GM23338 (cell line): Measurements from ENCODE around the gene SAMHD1. TPM values are rescaled to one million over a fixed set of nuclear protein-coding genes. Genes with fewer than 3 reads are reported as not detected.

Experiments
- ATAC-seq: fragments of 200-7000 bp; cut with Tn5 transposase; 3 replicates; pipeline ENCODE4 v1.9.1; 2020
- DNase-seq: peaks from one replicate; pipeline ENCODE4 v3.0.0-alpha.2; 2015; ENCODE audit warnings: low spot score
- H2AFZ ChIP-seq: fragments of 200-600 bp; sonication (generic); 2 replicates; pipeline ENCODE4 v1.8.0; 2016; ENCODE audit warnings: antibody characterized with exemption, mild to moderate bottlenecking, moderate library complexity
- H3F3A ChIP-seq: fragments of 200-600 bp; sonication (generic); replicated peaks from 2 replicates; pipeline ENCODE4 v1.8.0; 2017; ENCODE audit warnings: antibody characterized with exemption, mixed run types, low read depth
- H3K27ac ChIP-seq: fragments of 200-600 bp; sonication (generic); 2 replicates; pipeline ENCODE4 v1.6.1; 2016; ENCODE audit warnings: low read depth
- H3K27me3 ChIP-seq: fragments of 200-600 bp; sonication (generic); 2 replicates; pipeline ENCODE4 v1.8.0; 2016; ENCODE audit warnings: mild to moderate bottlenecking, mixed run types, moderate library complexity; ENCODE audit not compliant: insufficient read depth
- H3K36me3 ChIP-seq: fragments of 200-600 bp; sonication (generic); 2 replicates; pipeline ENCODE4 v1.8.0; 2016; ENCODE audit warnings: mild to moderate bottlenecking; ENCODE audit not compliant: insufficient read depth
- H3K4me1 ChIP-seq: fragments of 200-600 bp; sonication (generic); 2 replicates; pipeline ENCODE4 v1.8.0; 2016; ENCODE audit warnings: mild to moderate bottlenecking, moderate library complexity; ENCODE audit not compliant: insufficient read depth
- H3K4me2 ChIP-seq: fragments of 200-600 bp; sonication (generic); 2 replicates; pipeline ENCODE4 v1.7.1; 2017; ENCODE audit warnings: mixed run types
- H3K4me3 ChIP-seq: fragments of 200-600 bp; sonication (generic); 2 replicates; pipeline ENCODE4 v1.6.1; 2016; ENCODE audit warnings: mixed run types
- H3K79me2 ChIP-seq: fragments of 200-600 bp; sonication (generic); replicated peaks from 2 replicates; pipeline ENCODE4 v1.8.0; 2017; ENCODE audit warnings: mild to moderate bottlenecking; ENCODE audit not compliant: insufficient read depth
- H3K9me2 ChIP-seq: fragments of 200-600 bp; sonication (generic); 2 replicates; pipeline ENCODE4 v1.8.0; 2017; ENCODE audit not compliant: insufficient read depth
- H4K20me1 ChIP-seq: fragments of 200-600 bp; sonication (generic); replicated peaks from 2 replicates; pipeline ENCODE4 v1.8.0; 2017; ENCODE audit warnings: mild to moderate bottlenecking; ENCODE audit not compliant: insufficient read depth
- H3K27ac Mint-ChIP-seq: 2 replicates; pipeline ENCODE4 v1.8.0; 2020; ENCODE audit warnings: inconsistent platforms, mild to moderate bottlenecking, moderate library complexity, mixed read lengths
- H3K27me3 Mint-ChIP-seq: 3 replicates; pipeline ENCODE4 v1.8.0; 2022; ENCODE audit warnings: low read depth, mild to moderate bottlenecking, moderate library complexity, mixed read lengths, inconsistent platforms; ENCODE audit not compliant: insufficient read depth, poor library complexity
- H3K36me3 Mint-ChIP-seq: 3 replicates; pipeline ENCODE4 v1.8.0; 2021; ENCODE audit warnings: low read depth, mild to moderate bottlenecking, inconsistent platforms, moderate library complexity, mixed read lengths
- H3K4me1 Mint-ChIP-seq: 3 replicates; pipeline ENCODE4 v1.8.0; 2020; ENCODE audit warnings: mild to moderate bottlenecking, inconsistent platforms, mixed read lengths
- H3K4me3 Mint-ChIP-seq: 3 replicates; pipeline ENCODE4 v1.8.0; 2021; ENCODE audit warnings: moderate library complexity, mild to moderate bottlenecking, inconsistent platforms, mixed read lengths
- H3K9me3 Mint-ChIP-seq: 3 replicates; pipeline ENCODE4 v1.8.0; 2020; ENCODE audit warnings: moderate library complexity, mild to moderate bottlenecking, inconsistent platforms, mixed read lengths
- CREB1 ChIP-seq: fragments of 250-450 bp; sonication (Bioruptor Pico); IDR thresholded peaks from 2 replicates; pipeline ENCODE4 v1.5.0; 2020; ENCODE audit warnings: low read depth, mild to moderate bottlenecking, moderate library complexity
- EZH2 ChIP-seq: fragments of 200-600 bp; sonication (generic); IDR thresholded peaks from one replicate; pipeline ENCODE4 v1.8.0; 2017; ENCODE audit warnings: antibody characterized with exemption, mild to moderate bottlenecking, low read depth; ENCODE audit not compliant: unreplicated experiment
- EZH2phosphoT487 ChIP-seq: fragments of 200-600 bp; sonication (generic); IDR thresholded peaks from one replicate; pipeline ENCODE4 v1.8.1; 2018; ENCODE audit warnings: antibody characterized with exemption; ENCODE audit not compliant: unreplicated experiment
- JUNB ChIP-seq: IDR thresholded peaks from one replicate; pipeline ENCODE4 v1.6.1; 2016; ENCODE audit warnings: antibody characterized with exemption; ENCODE audit not compliant: unreplicated experiment
- NANOG ChIP-seq: IDR thresholded peaks from 2 replicates; pipeline ENCODE4 v1.6.1; 2016; ENCODE audit warnings: antibody characterized with exemption, borderline replicate concordance
- POLR2AphosphoS5 ChIP-seq: IDR thresholded peaks from 2 replicates; pipeline ENCODE4 v1.6.1; 2016; ENCODE audit warnings: antibody characterized with exemption, low read depth
- STAT1 ChIP-seq: IDR thresholded peaks from one replicate; pipeline ENCODE4 v1.6.1; 2016; ENCODE audit warnings: antibody characterized with exemption; ENCODE audit not compliant: unreplicated experiment
- ZNF114 ChIP-seq: fragments of 250-450 bp; sonication (Bioruptor Pico); IDR thresholded peaks from 2 replicates; pipeline ENCODE4 v1.5.0; 2020; ENCODE audit warnings: mild to moderate bottlenecking, moderate library complexity
- ZNF331 ChIP-seq: fragments of 250-450 bp; sonication (Bioruptor Pico); IDR thresholded peaks from 2 replicates; pipeline ENCODE4 v1.5.0; 2020; ENCODE audit warnings: low read depth, mild to moderate bottlenecking, moderate library complexity
- polyA plus RNA-seq: library from polyadenylated mRNA; unstranded; fragments of >200 nt; fragmentation: Nextera tagmentation; extraction: Ambion mirVana; gene quantifications from 2 replicates; pipeline ENCODE4 v1.2.1, GENCODE V29; 2016
- total RNA-seq: library from RNA; depleted of rRNA; stranded (reverse); fragments of >200 nt; shearing (Covaris generic); gene quantifications from 2 replicates; pipeline ENCODE4 v1.2.3, GENCODE V29; 2014
- TF ChIP-seq, protein P1 (sequence below), 2 experiments: fragments of 200-600 bp in 1 of 2; sonication (generic) in 1 of 2; conservative IDR thresholded peaks; 2 replicates each; pipeline versions ENCODE4 v1.5.1 to v1.6.1; 2016 to 2017; ENCODE audit warnings: antibody characterized with exemption in 2 of 2, low read depth in 2 of 2, mild to moderate bottlenecking in 2 of 2, moderate library complexity in 1 of 2
- TF ChIP-seq, protein P2 (sequence below): IDR thresholded peaks from one replicate; pipeline ENCODE4 v1.6.1; 2018; ENCODE audit warnings: antibody characterized with exemption; ENCODE audit not compliant: unreplicated experiment
- TF ChIP-seq, protein P3 (sequence below): fragments of 250-450 bp; sonication (Bioruptor Pico); IDR thresholded peaks from 2 replicates; pipeline ENCODE4 v1.5.0; 2020; ENCODE audit warnings: mild to moderate bottlenecking, moderate library complexity
- TF ChIP-seq, protein P4 (sequence below): IDR thresholded peaks from 2 replicates; pipeline ENCODE4 v1.6.1; 2016; ENCODE audit warnings: antibody characterized with exemption

Gene SAMHD1
- total and polyA plus RNA-seq, 2 experiments from 2014 or later = 21.9 to 45.4 TPM

DNA sequence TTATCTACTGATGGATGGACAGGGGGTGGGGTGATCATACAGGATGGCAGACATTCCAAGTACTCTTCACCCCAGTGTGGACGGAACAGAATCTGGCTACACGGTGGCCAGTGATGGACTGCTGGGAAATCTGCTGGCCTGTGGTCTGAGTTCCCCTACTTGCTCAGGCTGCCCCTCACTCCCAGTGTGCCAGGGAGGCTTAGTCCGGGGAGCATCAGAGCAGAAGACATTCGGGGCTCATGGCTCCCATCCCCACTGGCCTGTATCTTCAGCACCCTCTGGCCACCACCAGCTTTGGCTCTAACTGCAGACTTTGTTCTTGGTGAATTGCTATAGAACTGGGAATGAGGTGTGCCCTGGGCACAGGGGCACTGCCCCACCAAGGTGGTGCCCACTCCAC, 60.3 kb downstream of the SAMHD1 start:
- Histone ChIP-seq H3K4me2 (no peak overlapping the region), H3F3A (0 out of 2 replicates have a peak, but pooled peaks cover 7% of the 10 kb centered on the region), H3K27me3 (no peaks in the 10 kb centered on the region), H3K79me2 (no peaks in the 10 kb centered on the region), H3K9me2 (no peaks in the 10 kb centered on the region), H2AFZ (no peak overlapping the region), H3K4me3 (no peak overlapping the region), H3K27ac (no peak overlapping the region), H3K4me1 (peaks cover 12% of the 10 kb centered on the region), H4K20me1 (no peaks in the 10 kb centered on the region; the same call in 1 of the 2 replicates), H3K36me3 (0 out of 2 replicates have a peak, but pooled peaks cover 4% of the 10 kb centered on the region)
- Mint-ChIP-seq H3K9me3 (no peaks in the 10 kb centered on the region), H3K27me3 (peaks cover 4% of the 10 kb centered on the region), H3K4me1 (peaks cover 13% of the 10 kb centered on the region), H3K4me3 (no peak overlapping the region), H3K36me3 (peaks cover 3% of the 10 kb centered on the region; the same call in 1 of the 3 replicates), H3K27ac (no peak overlapping the region)
- ATAC-seq (no peak), DNase-seq (no peak)
- TF ChIP-seq ZNF114 (CRISPR knock-in tag) (no peak), EZH2phosphoT487 (no peak), JUNB (no peak), NANOG (no peak), POLR2AphosphoS5 (no peak), EZH2 (no peak), ZNF331 (CRISPR knock-in tag) (no peak), CREB1 (CRISPR knock-in tag) (no peak), STAT1 (no peak)
- TF ChIP-seq, protein P1, sequence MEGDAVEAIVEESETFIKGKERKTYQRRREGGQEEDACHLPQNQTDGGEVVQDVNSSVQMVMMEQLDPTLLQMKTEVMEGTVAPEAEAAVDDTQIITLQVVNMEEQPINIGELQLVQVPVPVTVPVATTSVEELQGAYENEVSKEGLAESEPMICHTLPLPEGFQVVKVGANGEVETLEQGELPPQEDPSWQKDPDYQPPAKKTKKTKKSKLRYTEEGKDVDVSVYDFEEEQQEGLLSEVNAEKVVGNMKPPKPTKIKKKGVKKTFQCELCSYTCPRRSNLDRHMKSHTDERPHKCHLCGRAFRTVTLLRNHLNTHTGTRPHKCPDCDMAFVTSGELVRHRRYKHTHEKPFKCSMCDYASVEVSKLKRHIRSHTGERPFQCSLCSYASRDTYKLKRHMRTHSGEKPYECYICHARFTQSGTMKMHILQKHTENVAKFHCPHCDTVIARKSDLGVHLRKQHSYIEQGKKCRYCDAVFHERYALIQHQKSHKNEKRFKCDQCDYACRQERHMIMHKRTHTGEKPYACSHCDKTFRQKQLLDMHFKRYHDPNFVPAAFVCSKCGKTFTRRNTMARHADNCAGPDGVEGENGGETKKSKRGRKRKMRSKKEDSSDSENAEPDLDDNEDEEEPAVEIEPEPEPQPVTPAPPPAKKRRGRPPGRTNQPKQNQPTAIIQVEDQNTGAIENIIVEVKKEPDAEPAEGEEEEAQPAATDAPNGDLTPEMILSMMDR (conservative IDR thresholded peaks at IDR 0.05; ENCODE audit: low read depth in 2 of 2) = no peak
- TF ChIP-seq, protein P2, sequence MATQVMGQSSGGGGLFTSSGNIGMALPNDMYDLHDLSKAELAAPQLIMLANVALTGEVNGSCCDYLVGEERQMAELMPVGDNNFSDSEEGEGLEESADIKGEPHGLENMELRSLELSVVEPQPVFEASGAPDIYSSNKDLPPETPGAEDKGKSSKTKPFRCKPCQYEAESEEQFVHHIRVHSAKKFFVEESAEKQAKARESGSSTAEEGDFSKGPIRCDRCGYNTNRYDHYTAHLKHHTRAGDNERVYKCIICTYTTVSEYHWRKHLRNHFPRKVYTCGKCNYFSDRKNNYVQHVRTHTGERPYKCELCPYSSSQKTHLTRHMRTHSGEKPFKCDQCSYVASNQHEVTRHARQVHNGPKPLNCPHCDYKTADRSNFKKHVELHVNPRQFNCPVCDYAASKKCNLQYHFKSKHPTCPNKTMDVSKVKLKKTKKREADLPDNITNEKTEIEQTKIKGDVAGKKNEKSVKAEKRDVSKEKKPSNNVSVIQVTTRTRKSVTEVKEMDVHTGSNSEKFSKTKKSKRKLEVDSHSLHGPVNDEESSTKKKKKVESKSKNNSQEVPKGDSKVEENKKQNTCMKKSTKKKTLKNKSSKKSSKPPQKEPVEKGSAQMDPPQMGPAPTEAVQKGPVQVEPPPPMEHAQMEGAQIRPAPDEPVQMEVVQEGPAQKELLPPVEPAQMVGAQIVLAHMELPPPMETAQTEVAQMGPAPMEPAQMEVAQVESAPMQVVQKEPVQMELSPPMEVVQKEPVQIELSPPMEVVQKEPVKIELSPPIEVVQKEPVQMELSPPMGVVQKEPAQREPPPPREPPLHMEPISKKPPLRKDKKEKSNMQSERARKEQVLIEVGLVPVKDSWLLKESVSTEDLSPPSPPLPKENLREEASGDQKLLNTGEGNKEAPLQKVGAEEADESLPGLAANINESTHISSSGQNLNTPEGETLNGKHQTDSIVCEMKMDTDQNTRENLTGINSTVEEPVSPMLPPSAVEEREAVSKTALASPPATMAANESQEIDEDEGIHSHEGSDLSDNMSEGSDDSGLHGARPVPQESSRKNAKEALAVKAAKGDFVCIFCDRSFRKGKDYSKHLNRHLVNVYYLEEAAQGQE = no peak
- TF ChIP-seq, protein P3, sequence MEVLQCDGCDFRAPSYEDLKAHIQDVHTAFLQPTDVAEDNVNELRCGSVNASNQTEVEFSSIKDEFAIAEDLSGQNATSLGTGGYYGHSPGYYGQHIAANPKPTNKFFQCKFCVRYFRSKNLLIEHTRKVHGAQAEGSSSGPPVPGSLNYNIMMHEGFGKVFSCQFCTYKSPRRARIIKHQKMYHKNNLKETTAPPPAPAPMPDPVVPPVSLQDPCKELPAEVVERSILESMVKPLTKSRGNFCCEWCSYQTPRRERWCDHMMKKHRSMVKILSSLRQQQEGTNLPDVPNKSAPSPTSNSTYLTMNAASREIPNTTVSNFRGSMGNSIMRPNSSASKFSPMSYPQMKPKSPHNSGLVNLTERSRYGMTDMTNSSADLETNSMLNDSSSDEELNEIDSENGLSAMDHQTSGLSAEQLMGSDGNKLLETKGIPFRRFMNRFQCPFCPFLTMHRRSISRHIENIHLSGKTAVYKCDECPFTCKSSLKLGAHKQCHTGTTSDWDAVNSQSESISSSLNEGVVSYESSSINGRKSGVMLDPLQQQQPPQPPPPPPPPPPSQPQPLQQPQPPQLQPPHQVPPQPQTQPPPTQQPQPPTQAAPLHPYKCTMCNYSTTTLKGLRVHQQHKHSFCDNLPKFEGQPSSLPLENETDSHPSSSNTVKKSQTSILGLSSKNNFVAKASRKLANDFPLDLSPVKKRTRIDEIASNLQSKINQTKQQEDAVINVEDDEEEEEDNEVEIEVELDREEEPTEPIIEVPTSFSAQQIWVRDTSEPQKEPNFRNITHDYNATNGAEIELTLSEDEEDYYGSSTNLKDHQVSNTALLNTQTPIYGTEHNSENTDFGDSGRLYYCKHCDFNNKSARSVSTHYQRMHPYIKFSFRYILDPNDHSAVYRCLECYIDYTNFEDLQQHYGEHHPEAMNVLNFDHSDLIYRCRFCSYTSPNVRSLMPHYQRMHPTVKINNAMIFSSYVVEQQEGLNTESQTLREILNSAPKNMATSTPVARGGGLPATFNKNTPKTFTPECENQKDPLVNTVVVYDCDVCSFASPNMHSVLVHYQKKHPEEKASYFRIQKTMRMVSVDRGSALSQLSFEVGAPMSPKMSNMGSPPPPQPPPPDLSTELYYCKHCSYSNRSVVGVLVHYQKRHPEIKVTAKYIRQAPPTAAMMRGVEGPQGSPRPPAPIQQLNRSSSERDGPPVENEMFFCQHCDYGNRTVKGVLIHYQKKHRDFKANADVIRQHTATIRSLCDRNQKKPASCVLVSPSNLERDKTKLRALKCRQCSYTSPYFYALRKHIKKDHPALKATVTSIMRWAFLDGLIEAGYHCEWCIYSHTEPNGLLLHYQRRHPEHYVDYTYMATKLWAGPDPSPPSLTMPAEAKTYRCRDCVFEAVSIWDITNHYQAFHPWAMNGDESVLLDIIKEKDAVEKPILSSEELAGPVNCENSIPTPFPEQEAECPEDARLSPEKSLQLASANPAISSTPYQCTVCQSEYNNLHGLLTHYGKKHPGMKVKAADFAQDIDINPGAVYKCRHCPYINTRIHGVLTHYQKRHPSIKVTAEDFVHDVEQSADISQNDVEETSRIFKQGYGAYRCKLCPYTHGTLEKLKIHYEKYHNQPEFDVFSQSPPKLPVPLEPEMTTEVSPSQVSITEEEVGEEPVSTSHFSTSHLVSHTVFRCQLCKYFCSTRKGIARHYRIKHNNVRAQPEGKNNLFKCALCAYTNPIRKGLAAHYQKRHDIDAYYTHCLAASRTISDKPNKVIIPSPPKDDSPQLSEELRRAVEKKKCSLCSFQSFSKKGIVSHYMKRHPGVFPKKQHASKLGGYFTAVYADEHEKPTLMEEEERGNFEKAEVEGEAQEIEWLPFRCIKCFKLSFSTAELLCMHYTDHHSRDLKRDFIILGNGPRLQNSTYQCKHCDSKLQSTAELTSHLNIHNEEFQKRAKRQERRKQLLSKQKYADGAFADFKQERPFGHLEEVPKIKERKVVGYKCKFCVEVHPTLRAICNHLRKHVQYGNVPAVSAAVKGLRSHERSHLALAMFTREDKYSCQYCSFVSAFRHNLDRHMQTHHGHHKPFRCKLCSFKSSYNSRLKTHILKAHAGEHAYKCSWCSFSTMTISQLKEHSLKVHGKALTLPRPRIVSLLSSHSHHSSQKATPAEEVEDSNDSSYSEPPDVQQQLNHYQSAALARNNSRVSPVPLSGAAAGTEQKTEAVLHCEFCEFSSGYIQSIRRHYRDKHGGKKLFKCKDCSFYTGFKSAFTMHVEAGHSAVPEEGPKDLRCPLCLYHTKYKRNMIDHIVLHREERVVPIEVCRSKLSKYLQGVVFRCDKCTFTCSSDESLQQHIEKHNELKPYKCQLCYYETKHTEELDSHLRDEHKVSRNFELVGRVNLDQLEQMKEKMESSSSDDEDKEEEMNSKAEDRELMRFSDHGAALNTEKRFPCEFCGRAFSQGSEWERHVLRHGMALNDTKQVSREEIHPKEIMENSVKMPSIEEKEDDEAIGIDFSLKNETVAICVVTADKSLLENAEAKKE (CRISPR knock-in tag) = no peak
- TF ChIP-seq, protein P4, sequence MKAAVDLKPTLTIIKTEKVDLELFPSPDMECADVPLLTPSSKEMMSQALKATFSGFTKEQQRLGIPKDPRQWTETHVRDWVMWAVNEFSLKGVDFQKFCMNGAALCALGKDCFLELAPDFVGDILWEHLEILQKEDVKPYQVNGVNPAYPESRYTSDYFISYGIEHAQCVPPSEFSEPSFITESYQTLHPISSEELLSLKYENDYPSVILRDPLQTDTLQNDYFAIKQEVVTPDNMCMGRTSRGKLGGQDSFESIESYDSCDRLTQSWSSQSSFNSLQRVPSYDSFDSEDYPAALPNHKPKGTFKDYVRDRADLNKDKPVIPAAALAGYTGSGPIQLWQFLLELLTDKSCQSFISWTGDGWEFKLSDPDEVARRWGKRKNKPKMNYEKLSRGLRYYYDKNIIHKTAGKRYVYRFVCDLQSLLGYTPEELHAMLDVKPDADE = no peak
